GM06990 (cell line): ENCODE data around the gene SLCO3A1.

ENCODE experiments used
- DNase-seq: peaks from one replicate; pipeline ENCODE4 v3.0.0-alpha.2; 2011; ENCODE audit not compliant: insufficient read length; ENCODE audit errors: extremely low read depth
- H3K27me3 ChIP-seq: replicated peaks from 2 replicates; pipeline ENCODE4 v1.6.0; 2011; ENCODE audit warnings: low read length; ENCODE audit not compliant: control insufficient read depth, insufficient read depth
- H3K36me3 ChIP-seq: 2 replicates; pipeline ENCODE4 v1.5.1; 2011; ENCODE audit warnings: low read length; ENCODE audit not compliant: control insufficient read depth, insufficient read depth
- H3K4me3 ChIP-seq: replicated peaks from 2 replicates; pipeline ENCODE4 v1.5.1; 2011; ENCODE audit warnings: low read depth, mild to moderate bottlenecking, control low read depth, low read length
- CTCF ChIP-seq: IDR thresholded peaks from 2 replicates; pipeline ENCODE4 v1.5.1; 2011; ENCODE audit warnings: low read length, control low read depth, mild to moderate bottlenecking, inconsistent platforms; ENCODE audit not compliant: insufficient read depth, poor library complexity, severe bottlenecking

SLCO3A1 gene

GRCh38 chr15:92092289-92093105 is 239.0 kb downstream of the SLCO3A1 start:
- no peak for TF ChIP-seq CTCF
- Histone ChIP-seq H3K27me3 (no peaks in the 10 kb centered on the region; the same call in 1 of the 2 replicates), H3K4me3 (no peak overlapping the region), H3K36me3 (no peaks in the 10 kb centered on the region)
- no peak for DNase-seq

GRCh38 chr15:92095693-92096092 is 242.2 kb downstream of the SLCO3A1 start:
- Histone ChIP-seq H3K36me3 (no peaks in the 10 kb centered on the region), H3K27me3 (no peaks in the 10 kb centered on the region), H3K4me3 (no peak overlapping the region)
- no peak for TF ChIP-seq CTCF
- no peak for DNase-seq

- Histone ChIP-seq H3K36me3 (no peaks in the 10 kb centered on the region), H3K27me3 (no peaks in the 10 kb centered on the region), H3K4me3 (no peak overlapping the region)
- TF ChIP-seq CTCF = peak; percentile 82
- no peak for DNase-seq
These were observed 244.1 kb downstream of the SLCO3A1 start for GRCh38 chr15:92097474-92098178.

- H3K27me3 ChIP-seq = no peaks in the 10 kb centered on the region
- TF ChIP-seq CTCF = no peak
- H3K36me3 ChIP-seq = no peaks in the 10 kb centered on the region
- no peak overlapping the region for H3K4me3 ChIP-seq
- DNase-seq = no peak
These were observed 245.4 kb downstream of the SLCO3A1 start for GRCh38 chr15:92098869-92099268.

- H3K36me3 ChIP-seq = no peaks in the 10 kb centered on the region
- no peak overlapping the region for H3K4me3 ChIP-seq
- no peak for TF ChIP-seq CTCF
- no peak for DNase-seq
- H3K27me3 ChIP-seq = no peaks in the 10 kb centered on the region
These were observed 246.8 kb downstream of the SLCO3A1 start for GRCh38 chr15:92100301-92100700.
